NOMO-1 treated with DMSO at 0.1 percent for 48 hours (cell line): ENCODE measurements around the gene GSTM4.
A peak's percentile ranks its signal among the peaks of the same experiment; 100 is the strongest.

ENCODE experiments used
- DNase-seq: peaks from one replicate; lab custom pipeline; 2025; ENCODE audit not compliant: unreplicated experiment; lab: John Stamatoyannopoulos, UW

GSTM4 gene

DNA sequence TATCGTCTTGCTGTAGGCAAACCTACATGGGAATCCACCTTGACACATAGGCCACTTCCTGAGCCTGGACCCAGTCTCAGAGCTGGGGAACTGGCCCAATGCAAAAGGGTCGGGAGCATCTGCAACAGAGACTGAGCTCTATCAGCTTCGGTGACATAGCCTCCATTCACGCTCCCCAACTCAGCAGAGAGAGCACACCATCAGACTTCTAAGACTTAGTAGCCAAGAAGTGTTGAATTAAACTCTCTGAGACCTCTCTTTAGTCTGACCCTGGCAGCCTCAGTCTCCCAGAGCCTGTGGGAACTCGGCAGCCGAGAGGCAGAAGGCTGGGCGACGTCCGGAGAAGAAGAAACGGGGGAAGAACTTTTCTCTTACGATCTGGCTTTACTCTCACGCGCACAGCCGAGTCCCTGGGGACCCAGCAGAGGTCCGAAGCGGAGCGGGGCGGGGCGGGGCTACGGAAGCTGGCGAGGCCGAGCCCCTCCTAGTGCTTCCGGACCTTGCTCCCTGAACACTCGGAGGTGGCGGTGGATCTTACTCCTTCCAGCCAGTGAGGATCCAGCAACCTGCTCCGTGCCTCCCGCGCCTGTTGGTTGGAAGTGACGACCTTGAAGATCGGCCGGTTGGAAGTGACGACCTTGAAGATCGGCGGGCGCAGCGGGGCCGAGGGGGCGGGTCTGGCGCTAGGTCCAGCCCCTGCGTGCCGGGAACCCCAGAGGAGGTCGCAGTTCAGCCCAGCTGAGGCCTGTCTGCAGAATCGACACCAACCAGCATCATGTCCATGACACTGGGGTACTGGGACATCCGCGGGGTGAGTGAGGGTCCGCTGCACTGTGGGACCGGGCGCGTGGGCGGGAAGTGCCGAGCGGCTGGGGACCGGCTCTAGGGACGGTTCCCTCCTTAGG, at the start of gene GSTM4:
Gene GSTM4, plus strand, starts transcription at position 485 of the 905 bp plus-strand sequence. Its CDS starts 291 bp downstream, at position 776.
- DNase-seq, result peak; percentile 78

DNA sequence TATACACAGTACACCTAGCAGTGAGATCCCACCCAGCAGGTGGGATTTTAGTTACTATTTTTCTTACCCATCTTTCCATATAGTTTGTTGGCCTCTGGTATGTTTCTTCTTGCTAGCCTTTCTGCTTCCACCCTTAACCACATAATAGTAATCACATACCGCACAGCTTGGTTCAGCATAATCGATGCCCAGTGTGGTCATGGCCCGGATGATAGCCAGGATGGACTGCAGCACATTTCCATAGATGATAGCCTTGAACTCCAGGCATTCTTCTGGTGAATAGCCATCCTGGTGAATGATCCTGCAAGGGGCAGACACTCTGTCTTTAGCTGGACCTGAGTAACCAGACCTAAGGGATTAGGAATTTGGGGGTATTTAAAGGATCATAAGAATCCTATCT, 46.0 kb upstream of the GSTM4 start:
- no peak for DNase-seq

DNA sequence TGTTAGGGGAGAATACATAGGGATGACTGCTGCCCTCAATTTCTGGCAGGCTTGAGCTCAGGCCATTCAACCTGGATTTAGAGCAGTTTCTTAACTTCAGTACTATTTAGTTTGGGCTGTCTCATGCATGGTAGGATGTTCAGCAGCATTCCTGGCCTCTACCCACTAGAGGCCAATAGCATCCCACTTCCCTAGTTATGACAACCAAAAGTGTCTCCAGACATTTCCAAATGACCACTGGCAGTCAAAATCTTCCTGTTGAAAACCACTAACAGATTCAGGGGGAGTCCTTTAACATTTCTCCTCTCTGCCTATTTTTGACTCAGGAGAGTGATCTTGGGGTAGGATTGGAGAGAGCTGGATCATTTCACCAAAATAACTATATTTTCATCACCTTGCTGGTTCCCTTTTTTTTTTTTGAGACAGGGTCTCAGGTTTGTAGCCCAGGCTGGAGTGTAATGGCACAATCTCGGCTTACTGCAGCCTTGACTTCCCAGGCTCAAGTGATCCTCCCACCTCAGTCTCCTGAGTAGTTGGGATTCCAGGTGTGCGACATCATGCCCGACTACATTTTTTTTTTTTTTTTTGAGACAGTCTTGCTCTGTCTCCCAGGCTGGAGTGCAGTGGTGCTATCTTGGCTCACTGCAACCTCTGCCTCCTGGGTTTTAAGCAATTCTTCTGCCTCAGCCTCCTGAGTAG, 45.1 kb upstream of the GSTM4 start:
- DNase-seq, result no peak

DNA sequence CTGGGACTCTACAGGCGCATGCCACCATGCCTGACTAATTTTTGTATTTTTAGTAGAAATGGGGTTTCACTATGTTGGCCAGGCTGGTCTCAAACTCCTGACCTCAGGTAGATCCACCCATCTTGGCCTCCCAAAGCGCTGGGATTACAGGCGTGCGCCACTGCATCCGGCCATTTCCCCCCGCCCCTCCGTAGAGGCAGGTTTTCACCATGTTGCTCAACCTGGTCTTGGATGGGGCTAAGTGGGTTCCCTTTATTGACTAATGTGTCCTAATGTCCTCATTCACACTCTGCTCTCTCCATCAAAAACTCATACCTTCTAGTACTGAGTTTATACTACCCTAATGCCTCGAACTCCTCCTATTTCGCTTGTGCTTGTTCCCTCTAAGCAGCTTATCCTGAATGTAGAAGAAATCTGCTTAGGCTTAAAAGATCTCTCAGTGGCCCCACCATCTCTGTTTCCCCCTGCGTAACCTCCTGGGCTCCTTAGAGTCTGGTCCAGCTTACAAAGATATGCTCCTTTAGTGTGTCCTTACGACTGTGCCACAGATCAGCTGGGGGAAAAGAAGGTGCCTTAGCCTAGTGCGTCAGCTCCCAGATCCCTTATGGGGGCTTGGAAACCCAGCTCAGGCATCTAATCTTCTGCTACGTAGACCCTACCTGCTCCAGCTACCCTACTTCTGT, 44.5 kb upstream of the GSTM4 start:
- DNase-seq, result no peak

DNA sequence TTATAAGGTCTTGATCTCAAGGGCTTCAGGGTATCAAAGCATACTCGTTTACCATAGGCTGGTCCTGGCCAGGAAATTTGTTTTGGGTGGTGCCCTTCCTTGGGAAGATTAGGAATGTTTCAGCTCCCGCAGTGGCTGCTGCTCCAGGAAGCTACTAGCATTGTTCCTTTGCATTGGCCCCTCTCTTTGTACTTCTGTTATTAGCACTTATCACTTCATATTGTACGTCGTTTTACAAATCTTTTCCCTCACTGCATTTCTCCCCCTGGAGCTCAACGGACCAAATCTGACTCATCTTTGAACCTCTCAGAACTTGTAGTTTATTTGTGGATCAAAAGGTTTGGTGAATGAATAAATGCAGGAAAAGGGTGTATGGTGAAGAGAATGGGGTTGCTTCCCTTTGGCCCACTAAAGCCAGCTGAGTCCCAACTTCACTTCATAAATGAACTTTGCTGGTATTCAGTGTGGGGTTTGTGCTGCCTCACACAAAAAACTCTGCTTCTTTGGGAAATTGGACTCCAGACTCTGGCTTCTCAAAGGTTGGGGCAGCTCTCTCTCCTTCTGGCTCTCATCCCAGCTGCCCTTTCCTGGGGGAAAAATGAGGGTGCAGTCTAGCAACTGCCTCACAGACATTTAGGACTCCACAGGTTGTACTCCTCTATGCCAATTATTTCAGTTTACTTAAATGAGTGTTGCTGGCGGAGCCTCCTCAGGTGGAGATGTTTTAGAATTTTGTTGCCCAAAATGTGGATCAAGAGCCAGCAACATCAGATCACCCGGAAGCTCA, 42.3 kb upstream of the GSTM4 start:
- DNase-seq, result no peak

DNA sequence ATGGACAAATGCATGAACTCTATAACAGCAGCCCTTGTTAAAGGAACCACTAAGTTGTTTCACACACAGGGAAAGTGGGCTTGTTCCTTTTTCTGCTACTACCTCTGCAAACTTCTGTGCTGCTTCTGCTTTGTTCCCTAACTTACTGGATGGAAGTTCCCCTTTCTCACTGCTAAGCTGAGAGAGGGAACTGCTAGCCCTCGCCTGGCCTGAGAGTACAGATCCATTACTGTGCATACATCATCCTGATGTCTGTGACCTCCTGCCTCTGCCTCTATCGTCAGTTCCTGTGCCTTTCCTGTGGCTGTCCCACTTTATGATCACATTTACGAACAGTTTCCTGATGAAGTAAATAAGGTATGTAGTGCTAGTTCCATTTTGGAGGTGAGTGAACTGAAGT, 40.0 kb upstream of the GSTM4 start:
- DNase-seq, result peak; percentile 99

DNA sequence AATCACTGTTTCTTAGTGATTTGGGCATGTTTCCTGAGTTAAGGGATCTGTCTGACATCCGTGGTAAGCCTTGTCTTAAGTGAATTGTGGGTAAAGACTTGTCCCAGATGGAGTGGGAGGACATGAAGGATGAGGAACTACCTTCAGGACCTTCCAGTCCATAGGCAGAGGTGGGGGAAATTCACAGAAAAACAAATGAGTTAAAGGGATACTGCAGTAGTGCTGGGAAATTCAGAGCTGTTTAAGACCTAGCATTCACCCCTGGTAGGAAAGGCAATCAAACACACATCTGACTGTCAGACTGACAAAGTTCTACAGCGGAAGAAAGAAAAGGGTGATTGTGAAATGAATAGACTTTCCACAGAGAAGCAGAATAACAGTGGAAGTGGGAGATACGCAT, 39.5 kb upstream of the GSTM4 start:
- DNase-seq, result peak; percentile 19

DNA sequence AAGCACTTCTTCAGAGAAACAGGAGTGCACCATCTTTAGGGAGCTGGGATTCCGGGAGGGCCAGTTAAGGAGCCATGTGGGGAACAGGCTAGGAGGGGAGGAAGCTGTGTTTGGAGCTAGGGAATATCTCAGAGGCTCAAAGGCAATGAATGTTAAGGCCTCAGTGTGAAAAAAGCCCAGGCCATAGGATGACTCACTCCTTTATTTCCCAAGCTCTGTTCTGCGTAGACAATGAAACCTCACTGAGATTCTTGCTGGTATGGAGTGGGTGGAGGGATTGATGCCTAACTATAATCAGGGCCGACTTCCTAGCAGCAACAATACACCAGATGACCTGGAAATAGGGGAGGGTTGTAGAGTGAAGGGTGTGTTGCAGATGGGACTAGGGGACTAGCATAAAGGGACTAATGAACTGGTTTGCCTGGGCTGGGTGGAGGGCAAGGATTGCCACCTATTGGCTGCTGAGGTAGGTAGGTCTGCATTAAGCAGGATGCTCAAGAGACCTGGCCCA, 38.6 kb upstream of the GSTM4 start:
- DNase-seq, result peak; percentile 65

DNA sequence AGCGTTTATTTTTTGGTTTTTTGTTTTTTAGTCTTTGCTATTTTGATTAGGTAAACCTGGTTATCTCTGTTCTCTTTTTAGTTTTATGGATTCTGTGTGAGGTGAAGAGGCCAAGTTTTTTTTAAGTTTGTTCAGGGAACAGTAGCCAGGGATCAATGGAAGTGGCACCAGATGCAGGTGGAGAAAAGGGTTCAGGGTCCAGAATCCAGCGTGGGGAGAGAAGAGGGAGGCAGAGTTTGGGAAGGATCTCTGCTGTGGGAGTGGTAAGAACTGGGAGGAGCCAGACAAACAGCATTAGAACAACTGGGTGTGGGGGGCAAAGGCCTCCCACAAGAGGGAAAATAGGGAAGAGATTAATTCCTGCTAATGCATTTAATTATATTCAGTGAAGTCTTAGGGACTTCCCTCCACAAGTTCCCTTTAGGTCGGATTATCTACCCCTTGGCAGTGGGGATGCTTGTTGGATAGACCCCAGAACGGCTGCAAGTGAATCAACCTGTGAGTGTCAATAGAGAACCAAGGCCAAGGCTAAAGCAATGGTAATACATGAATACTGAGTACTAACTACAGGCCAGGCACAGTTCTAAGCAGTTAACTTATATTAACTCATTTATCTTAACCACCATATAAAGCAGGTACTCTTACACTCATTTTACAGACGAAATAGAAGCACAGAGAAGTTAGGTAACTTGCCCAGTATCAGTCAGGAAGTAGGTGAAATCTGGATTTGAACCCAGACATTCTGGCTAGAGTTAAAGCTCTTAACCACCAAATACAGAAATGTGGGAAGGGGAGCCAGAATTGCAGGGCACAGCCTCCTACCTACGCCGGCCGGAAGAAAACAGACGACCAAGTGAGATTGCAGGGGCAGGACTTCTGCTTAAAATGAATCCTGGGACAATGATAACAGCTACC, 37.0 kb upstream of the GSTM4 start:
- no peak for DNase-seq

DNA sequence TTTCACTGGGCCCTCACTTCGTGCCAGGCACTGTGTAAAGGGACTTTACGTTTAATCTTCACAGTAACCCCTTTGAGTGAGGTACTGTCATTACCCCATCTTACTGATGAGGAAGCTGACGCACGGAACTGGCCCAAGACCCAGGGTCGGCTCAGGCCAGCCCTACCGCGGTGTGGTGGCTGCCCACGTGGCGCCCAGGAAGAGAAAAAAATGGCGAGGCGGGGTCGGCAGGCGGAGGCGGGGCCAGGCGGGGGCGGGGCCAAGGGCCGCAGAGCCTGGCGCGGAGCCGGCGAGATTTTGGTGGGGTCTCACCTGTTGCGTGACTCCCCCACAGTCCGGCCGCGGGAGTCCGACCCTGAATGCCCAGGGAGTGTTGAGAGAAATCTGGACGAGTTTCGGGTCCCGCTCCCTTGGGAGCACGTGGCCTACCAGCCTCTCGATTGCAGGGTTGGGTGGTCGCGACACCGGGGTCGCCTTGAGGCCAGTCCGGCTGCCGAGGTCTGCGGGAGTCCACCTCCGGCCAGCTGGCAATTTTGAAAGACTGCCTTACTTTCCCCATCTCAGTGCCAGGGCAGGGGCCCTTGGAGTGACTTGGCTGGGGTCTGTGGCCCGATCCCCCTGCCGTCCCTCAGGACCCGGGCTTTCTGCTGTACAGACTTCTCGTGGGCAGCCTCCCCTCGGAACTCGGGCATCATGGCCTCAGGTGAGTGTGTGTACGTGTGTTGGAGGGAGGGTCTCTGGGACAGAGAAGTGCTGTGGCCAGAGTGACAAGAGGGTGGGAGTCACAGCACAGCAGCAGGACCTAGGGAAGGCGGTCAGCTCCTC, 36.1 kb upstream of the GSTM4 start, which contains the start of the genes AMPD2 and GNAT2:
Gene AMPD2, plus strand, starts transcription at position 262 of the 825 bp plus-strand sequence. CDS start 1,339 bp downstream, outside the sequence.
Gene GNAT2, minus strand, starts transcription at position 41 of the 825 bp plus-strand sequence. CDS start 6,746 bp downstream, outside the sequence.
- peak; percentile 75 for DNase-seq

DNA sequence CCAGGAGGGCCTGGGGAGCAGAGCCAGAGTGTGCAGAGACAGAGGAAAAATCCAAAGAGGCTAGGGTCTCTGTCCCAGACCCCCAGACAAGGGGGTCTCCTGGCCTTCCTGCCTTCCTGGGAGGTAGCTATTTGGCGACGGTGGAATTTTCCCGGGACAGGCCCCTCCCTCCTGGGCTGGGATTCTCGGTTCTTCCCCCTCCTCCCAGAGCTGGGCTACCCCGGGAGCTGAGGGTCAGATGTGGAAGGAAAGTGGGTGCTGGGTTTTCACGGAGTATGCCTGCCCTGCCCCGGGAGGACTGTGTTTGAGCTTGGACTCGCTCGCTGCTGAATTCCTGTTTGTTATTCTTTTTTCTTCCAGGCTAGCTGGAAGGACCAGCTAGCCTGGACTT, 35.5 kb upstream of the GSTM4 start:
- DNase-seq, result no peak

DNA sequence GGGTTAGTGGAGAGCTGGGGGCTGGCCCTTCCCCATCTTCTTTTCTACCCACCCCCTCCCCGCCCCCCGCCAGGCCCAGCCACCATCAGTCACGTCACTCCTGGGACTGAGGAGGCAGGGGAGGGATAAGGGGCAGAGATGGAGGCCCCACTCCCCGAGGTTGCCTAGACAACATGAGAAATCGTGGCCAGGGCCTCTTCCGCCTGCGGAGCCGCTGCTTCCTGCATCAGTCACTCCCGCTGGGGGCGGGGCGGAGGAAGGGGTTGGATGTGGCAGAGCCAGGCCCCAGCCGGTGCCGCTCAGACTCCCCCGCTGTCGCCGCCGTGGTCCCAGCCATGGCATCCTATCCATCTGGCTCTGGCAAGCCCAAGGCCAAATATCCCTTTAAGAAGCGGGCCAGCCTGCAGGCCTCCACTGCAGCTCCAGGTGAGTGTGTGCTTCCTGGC, 35.0 kb upstream of the GSTM4 start:
- peak; percentile 93 for DNase-seq

DNA sequence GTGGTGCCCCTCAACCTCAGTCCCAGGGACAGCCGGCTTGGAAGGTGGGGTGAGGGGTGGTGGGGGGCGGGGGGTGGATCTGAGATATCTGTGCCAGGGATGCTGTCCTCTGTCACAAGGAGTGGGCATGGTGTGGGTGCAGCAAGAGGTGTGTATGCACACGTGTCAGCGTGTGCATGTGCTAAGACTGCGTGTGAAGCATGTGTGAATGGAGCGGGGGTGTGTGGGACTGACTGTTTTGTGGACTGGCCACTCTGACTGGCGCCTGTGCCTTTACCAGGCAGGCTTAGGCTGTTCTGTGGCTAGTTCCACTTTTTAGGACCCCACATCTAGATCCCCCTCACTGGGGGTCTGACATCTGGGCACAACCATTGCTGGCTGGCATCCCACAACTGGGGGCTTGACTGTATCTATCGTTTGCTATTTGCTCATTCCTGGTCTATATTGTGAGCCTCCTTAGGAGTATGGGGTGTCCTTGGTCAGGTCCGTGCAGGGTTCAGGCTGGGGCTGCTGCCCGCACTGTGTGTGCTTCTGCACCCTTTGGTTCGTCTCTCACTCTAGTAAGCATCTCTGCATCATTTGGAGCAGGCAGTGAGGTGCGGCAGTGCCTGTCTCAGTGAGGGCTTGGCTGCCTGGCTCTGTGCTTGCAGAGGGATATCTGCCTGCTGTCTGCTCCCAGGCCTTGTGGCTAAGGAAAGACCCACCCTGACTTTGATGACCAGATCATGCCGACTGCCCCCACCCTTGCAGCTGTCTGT, 34.3 kb upstream of the GSTM4 start:
- no peak for DNase-seq

DNA sequence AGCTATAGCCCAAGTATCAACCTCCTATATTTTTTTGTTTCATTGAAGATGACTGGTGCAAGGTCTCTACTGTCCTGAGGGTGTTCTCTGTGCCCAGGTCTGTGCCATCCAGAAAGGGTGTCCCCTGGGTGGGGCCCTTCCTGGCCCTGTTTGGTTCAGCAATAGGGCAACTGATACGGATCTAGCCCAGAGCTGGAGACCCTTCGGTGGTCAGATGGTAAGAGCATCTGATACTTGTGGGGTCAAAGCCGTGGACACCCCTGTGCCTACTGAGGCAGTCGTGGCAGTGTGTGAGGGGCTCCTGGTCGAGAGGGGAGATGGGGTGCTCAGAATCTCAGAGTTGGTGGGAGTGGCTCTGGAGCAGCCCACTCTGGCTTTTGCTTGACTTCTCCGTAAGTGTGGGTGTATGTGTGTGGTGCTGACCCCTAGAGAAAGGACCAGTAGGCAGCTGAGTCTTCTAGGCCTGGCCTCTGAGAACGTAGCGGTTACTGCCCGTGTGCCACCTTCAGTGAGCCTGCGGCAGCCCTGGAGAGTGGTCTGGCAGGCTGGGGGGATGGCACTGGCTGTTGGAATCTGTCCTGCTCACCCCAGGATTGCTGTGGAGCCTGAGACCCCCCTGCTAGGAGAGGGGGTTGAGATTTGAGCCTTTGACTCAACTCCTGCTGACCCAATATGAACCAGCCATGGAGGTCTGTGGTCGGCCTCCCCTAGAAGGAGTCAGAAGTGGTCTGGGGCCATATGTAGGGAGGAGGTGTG, 33.6 kb upstream of the GSTM4 start:
- no peak for DNase-seq

DNA sequence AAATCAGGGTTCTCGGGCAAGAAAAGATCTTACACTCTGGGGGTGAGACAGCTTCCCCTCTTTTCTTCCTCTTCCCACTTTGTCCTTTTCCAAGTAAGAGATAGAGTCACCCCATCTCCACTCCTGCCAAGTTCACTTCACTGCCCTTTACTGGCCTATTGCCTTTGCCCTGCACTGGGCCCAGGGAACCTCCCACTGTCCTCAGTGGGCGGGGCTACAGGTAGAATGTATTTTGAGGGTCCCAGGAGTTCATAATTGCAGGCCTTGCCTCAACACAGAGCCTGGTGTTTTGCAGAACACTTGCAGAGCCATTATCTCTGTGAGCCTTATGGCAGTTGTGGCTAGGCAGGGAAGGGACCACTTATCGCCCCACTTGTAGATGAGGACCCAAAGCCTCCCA, 33.0 kb upstream of the GSTM4 start:
- DNase-seq, result no peak

DNA sequence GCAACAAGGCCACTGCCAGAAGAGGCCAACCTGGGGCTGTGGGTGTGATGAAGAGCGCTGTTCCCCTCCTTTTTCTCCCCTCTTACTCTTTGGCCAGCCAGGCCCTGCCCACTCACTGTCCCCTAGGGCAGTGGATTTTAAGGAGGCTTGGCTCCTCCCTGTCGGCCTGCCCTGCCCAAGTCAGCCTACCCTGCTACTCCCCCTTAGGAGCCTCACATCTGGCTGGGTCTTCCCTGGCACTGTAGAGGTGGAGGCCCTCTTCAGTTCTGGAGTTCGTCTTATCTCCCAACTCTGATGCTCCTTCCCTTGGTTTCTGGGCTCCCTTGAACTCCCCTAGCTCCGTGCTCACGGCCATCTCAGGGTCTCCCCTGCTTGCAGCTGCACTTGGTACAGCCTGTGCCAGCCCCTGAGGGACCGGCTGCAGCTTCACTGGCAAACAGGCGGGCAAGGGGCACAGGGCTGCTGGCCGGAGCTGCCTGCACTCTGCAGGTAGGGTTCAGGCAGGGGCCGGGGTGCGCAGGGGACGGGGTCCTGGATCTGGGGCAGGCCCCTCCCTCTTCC, 32.2 kb upstream of the GSTM4 start:
- no peak for DNase-seq
